HG02981 (cell line): ENCODE measurements around the gene SH3BP4.
"Not testable (repeated sequence)": the region's sequence is repeated elsewhere in the genome, so short reads cannot be mapped to it uniquely, and the experiment has no call there.

ENCODE experiments used
- ATAC-seq: cut with Tn5 transposase; IDR thresholded peaks from one replicate; pipeline ENCODE4 v1.9.1; 2021; ENCODE audit warnings: mild to moderate bottlenecking, moderate library complexity; ENCODE audit not compliant: unreplicated experiment

Gene SH3BP4

DNA sequence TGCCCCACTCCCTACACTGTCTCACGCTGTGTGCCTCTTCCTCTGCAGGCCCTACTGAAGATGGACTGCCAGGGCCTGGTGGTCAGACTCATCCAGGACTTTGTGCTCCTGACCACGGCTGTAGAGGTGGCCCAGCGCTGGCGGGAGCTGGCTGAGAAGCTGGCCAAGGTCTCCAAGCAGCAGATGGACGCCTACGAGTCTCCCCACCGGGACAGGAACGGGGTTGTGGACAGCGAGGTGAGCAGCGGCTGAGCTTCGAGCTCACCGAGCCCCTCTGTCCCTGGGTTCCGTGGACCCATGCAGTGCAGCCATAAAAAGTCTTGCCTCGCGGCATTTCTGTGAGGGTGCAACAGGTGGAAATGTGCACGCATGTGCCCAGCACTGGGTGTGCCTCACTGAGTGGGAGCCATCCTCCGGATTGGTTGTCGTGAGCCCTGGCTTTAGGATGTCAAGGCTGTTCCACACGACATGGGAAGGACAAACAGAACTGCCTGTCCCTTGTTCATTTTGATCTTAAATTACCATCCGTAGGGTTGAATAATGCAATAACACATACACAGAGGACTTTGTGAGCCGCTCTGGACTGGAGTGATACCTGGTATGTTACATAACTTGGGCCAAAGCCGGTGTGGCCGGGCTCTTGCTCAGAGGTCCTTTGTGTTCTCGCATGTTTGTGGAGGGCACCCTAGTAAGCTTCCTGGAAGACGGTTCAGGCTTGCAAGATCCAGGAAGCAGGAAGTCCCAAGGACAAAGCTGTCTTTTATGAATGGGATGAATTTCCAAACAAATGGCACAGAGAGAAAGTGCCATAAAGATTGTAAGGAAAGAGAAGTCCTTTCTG is 100.9 kb downstream of the SH3BP4 start:
- ATAC-seq, result no peak

DNA sequence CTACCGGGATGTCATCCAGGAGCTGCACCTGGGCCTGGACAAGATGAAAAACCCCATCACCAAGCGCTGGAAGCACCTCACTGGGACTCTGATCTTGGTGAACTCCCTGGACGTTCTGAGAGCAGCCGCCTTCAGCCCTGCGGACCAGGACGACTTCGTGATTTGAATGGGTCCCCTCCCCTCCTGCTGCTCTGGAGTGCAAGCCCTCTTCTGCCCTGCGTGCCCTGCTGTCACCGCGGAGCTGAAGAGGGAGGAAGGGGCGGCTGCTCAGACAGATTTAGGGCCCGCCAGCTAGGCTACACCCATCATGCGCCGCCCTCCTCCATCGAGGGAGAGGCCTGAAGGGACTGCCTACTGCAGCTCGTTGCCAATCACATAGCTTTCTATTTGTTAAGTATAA is 101.8 kb downstream of the SH3BP4 start:
- no peak for ATAC-seq

DNA sequence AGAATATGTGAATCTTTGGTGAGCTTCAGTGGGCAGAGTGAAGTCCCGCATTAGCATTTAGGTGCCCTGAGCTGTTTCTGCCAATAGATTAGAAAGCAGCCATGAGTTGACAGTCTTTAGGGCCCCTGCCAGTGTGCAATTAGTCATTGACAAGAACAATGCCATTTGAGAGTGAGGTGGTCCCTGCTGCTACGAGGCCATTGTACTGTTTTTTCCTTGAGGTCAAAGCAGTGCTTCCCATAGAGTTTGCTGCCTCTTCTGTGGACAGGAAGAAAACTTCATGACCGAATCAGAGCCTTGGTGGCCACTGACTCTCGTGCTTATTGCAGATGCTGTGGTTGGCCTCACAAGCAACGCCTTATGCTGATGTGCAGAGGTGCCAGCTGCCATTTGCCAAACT is 102.7 kb downstream of the SH3BP4 start:
- no peak for ATAC-seq

DNA sequence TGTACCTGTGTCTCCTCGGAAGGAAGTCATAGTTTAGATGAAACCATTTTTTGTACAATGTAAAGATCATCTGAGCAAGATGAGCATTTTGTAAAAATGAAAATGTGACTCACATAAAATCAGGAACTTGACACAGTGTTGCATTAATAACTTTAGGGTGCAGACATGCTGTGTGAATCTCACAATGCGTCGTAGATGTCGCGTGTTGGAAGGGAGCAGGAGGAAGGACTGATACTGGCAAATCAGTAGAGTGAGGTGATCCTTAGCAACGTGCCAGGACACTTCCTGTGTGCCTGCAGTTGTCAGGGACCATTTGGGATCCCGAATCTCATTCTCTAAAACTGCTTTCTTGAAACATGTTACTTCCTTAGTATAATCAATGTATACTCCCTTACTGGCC is 103.1 kb downstream of the SH3BP4 start:
- no peak for ATAC-seq

DNA sequence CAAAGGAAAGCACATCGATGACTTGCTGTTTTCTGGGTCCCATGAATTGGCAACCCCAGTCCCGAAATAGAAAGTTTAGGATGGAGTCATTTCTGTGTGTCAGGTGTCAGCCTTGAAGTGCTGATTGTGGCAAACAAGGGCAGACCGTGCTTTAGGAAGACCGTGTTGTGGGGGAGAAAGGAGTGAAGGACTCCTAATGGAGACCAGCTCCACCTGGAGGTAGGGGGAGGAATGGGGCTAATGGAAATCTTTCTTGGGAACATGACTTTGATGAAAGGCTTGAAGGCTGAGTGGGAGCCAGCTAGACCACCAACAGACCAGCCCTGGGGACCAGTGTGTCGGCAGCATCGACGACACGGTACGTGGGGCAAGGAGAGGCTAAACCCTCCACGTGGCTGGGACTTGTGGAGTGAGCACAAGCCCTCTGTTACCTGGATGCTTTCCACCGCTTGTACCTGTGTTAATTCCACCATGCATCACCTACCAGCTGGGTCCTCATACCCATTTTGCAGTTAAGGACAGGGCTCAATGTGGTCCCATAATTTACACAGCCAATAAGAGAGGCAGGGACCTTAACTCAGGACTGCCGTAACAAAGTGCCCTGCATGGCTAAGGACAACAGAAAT is 104.2 kb downstream of the SH3BP4 start:
- ATAC-seq, result no peak

DNA sequence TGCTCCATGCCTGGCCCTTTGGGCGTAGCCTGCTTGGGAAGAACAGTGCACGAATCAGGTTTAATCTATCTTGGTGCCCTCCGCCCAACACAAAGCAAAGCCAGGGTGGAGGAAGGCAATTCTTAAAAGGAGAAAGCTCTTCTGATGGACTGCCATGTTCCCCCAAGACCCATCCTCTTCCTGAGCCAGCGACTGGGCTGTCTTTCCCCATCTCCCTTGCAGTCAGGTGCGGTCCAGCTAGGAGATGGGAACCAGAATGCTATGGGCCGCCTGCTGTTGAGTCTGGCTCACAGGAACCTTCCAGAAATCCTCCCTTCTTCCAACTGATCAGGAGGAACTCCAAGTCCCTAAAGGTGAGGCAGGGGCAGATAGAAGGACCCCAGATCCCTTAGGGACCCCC is 105.0 kb downstream of the SH3BP4 start:
- ATAC-seq, result no peak

DNA sequence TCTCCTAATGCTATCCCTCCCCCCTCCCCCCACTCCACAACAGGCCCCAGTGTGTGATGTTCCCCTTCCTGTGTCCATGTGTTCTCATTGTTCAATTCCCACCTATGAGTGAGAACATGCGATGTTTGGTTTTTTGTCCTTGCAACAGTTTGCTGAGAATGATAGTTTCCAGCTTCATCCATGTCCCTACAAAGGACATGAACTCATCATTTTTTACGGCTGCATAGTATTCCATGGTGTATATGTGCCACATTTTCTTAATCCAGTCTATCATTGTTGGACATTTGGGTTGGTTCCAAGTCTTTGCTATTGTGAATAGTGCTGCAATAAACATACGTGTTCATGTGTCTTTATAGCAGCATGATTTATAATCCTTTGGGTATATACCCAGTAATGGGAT is 105.8 kb downstream of the SH3BP4 start:
- ATAC-seq, result not testable (repeated sequence)

DNA sequence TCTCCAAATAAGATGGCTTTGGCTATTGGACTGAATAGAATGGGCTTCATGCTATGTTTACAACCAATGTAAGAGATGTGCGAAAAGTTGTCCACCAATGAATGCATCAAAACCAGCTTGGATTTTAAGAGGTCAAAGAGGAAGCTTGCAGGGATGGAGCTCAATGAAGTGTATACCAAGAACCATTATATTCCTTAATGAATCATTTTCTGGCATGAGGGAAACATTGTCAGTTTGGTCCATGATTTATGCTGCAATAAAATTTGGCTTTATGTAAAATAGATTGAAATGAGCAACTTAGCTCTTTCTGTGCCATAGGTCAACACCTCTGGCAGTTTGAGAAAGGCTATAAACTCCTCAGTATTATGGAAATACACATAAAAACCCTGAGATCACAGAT is 107.3 kb downstream of the SH3BP4 start:
- no peak for ATAC-seq

DNA sequence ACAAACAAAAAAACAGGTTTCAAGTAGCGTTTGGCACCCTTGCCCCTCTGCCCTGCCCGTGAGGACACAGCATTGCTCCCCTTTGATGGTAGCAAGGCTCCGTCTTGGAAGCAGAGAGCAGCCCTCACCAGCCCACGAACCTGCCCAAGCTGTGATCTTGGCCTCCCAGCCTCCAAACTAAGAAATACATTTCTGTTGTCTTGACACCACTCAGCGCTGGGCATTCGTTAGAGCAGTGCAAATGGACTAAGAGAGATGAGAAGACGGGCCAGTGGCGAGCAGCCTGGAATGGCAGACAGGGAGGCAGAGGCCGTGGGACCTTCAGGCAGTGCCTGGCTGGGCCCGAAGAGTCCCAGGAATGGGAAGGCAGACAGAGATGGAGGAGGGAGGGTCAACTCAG is 109.8 kb downstream of the SH3BP4 start:
- no peak for ATAC-seq

DNA sequence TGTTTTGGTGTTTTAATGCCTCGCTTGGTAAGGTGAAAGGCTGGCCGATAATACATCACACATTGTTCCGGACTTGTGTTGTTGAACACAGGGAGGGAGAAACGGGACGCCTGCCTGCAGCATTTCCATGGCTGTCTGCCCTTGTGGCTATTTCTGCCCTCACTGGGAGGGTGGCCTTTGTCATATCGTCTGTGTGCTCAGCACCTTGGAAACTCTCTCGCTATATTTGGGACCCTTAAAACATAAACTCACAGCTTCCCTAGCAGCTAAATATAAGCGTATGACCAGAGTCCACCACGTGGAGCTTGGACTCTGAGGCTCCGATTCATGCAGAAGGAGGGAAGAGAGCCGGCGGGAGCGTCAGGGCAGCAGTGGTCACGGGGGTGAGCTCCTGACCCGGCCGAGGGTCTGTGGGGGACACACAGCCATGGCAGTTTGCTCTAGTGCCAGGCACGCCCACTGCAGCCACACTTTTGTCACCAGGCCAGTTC is 111.7 kb downstream of the SH3BP4 start:
- no peak for ATAC-seq

DNA sequence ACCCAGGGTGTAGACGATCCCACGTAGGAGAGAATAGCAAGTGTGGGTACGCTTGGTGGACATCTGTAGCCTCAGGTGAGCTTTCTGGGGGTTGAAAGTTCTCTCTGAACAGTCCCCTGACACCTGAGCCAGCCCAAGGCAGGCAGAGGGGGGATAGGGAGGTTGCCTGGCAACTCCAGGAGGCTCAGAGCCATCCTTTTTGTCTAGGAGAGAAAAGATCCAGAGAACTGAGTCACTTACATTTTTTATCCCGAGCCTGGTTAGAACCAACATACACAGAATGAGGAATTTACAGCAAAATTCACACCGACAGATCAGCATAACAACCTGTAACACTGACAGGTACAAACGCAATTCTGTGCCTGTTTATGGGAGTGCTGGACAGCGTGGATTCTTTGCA is 113.2 kb downstream of the SH3BP4 start:
- no peak for ATAC-seq

DNA sequence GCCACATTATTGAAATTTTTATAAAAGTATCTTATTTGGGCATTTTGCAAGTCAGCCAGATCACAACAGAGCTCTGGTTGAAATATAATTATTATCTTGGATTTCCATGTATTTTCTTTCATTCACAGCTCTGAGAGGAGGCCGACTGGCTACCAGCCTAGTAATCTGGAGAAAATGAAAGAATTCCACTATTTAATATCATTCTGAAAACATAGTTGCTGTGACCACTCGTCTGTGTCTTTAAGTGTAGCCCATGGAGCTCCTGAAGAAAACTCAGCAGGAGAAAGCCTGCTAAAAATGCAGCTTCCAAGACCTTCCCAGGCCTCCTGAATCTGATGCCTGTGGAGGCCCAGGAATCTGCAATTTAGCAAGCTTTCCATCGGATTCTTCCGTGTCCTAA is 114.7 kb downstream of the SH3BP4 start:
- ATAC-seq, result no peak

DNA sequence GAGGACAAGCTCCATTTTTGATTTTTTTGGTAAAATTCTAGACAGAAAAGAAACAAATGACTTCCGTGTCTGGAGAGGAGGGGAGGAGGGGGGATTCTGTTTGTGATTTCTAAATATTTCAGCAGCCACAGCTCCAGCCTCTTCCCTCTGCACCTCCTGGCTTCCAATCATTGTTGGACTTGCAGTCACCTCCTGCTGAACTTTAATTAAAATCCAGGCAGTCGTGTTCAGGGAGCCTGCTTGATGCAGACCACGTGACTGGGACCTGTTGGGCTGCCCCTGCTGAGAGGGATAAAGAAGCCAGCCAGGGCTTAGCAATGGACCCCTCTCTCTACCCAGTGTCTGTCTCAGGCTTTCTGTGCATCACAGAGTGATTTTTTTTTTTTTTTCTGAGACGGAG is 115.1 kb downstream of the SH3BP4 start:
- ATAC-seq, result no peak

DNA sequence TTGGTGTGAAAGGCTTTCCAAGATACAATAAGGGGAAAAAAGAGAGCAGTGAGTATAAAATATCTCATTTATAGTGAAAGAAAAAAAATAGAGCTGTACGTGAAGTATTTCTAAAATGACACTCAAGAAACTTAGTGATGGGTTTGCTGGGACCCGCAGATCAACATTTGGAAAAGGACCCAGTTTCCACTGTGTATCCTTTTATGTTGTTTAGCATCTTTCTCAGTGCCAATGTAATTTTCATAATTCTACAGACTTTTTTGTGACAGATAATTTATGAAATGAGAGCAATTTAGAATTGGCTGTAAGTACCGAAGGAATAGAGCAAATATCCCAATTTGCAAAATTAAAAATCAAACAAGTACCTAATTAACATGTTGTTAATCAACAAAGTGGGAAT is 116.9 kb downstream of the SH3BP4 start:
- ATAC-seq, result no peak

DNA sequence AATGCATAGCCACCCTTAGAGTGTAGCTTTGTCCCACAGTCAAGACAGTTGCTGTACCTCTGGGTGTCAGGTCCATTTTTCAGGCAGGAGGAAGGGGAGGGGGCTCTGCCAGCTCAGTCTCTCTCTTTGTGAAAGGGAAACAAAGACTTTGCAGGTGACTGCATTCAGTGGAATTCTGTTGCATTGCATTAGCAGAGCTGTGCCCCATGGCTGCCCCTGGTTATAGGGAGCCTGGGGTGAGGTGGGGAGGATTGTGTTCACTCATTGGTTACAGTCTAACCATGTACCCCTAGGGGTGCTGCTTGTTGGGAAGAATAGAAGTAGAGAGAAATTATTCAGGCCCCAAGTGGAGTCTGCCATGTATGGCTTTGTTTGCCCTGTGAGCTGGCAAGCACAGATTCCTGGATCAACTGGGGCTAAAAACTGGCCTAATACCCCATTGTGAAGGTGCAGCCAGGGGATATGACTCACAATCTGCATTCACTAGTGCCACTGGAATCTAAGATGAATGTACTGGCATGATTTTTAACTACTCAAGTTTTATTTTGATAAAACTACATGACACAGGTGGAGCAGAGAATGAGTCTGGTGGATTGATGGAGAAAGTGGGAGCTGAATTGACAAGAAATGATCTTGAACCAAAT is 118.4 kb downstream of the SH3BP4 start:
- no peak for ATAC-seq

DNA sequence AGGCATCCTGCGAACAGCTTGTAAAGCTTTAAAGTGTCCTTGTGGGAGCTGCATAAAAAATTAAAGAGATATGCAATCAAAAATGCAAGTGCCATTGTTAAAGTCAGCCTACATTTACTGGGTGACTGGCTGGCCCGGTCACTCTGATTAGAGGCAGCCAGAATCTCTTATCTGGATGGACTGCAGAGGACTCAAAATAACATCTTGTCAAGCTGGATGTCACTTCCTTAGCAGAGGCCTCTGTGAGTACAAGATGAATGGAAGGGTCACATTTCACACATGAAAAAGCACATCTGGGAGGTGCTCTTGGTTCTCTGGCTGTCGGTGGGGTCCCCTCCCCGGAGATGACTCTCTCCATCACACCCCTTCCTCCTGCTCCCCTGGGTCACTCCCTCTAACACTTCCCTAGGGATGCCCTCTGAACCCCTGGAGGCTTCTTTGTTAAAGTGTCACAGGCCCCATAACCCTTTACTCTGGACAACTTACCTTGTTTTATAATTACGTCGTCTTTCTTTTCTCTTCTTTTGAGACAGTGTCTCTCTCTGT is 122.1 kb downstream of the SH3BP4 start:
- ATAC-seq, result no peak

DNA sequence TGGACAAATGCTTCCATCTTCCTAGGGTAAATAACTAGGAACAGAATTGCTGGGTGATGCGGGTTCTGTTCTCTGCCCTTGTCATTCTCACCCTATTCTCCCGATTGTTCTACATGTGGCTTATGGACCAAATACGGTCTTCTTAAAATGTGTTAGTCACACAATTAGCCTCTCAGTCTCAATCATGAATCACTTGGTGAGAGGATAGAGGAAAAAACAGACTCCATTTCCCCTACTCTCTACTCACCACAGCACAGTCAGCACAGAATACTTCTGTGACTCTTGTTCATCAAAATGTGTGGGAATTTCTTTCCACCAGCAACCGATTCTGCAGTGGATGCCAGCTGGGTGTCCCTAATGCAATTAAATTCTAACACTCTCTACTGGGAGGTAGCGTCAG is 125.2 kb downstream of the SH3BP4 start:
- ATAC-seq, result no peak

DNA sequence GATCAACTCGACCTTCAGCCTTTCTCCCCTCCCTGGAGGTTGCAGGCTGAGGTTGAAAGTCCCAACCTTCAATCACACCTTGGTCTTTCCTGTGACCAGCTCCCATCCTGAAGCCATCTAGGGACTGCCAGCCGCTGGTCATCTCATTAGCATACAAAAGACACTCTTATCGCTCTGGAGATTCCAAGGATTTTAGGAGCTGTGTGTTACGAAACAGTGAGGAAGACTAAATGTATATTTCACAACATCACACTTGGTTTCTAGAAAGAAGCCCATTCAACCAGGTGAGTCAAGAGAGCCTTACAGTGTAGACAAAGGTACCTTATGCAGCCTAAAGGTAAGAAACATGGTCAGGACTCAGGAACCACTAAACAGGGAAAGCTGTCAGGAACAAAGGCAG is 126.4 kb downstream of the SH3BP4 start:
- no peak for ATAC-seq

DNA sequence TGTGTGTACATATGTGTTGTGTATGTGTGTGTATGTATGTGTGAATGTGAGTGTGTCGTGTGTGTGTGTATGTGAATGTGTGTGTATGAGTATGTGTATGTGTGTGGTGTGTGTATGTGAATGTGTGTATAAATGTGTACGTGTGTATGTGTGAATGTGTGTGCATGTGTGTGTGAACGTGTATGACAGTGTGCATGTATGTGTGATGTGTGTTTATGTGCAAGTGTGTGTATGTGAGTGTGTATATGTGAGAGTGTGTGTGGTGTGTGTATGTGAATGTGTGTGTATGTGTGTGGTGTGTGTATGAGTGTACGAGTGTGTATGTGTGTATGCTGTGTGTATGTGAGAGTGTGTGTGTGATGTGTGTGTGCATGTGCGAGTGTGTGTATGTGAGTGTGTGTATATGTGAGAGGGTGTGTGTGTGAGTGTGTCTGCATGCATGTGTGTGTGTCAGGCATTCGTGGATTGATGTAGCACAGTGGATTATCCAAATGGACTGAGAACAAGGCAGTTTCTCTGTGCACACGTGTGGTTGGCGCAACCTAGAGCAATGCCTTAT is 127.2 kb downstream of the SH3BP4 start:
- no peak for ATAC-seq

DNA sequence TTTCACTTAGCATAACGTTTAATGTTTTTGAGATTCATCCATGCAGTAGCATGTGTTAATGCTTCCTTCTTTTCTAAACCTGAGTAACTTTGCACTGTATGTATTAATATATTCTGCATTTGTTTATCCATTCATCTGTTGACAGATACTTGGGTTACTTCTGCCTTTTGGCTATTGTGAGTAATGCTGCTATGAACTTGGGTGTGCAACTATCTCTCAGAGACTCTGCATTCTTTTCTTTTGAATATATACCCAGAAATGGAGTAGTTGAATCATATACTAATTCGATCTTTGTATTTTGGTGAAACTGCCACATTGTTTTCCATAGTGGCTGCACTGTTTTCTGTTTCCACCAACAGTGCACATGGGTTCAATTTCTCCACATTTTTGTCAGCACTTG is 128.3 kb downstream of the SH3BP4 start:
- no peak for ATAC-seq

DNA sequence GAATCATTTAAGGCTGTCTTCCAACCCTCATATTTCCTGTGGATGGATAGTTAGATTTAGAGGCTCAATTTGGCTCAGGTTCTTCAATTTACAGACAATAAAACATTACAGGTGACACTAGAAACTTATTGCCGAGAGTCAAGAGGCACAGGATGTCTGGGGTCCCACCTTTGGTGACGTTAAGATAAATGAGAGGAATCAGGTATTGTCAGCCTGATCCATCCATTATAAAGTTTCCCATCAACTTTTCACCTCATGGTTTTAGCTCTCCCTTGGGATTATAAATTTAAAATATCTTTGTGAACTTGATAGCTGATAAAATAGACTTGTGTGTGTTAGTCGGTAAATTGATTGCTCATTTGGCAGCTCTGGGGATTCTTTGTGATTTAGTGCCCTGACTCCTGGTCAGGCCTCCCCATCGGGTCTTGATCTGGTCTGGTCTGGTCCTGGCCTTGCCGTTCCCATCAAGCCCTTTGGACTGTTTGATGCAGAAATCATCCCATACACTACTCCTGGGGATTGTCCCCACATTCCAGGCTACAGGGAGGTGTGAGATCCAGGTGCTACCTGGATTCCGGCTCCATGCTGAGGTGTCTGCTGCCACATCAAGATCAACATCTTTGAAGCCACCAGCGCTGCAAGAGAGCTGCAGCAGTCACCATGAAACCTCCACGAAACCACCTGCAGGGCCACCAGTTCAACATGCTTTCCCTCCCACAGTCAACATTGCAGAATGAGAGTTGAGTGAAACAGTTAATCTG is 130.9 kb downstream of the SH3BP4 start:
- ATAC-seq, result no peak
